ENCODE measurements around the gene EFCAB11. TPM values are rescaled to one million over a fixed set of nuclear protein-coding genes. Genes with fewer than 3 reads are reported as not detected.

Gene EFCAB11
- total and polyA plus RNA-seq, 9 of the 15 experiments (the other 6 are each of a cell fraction or from before 2014, with no cell fraction given) = 13.4 to 37.9 (median 17.4) TPM

GRCh38 chr14:89936654-89937185 is 17.8 kb downstream of the EFCAB11 start:
- Histone ChIP-seq H3K27me3 (ENCODE audit: control insufficient read depth in 2 of 2, insufficient read depth in 2 of 2, low read length in 2 of 2) (no peaks in the 10 kb centered on the region), H3K9me1 (ENCODE audit: control insufficient read depth, insufficient read depth, low read length) (no peaks in the 10 kb centered on the region), H3K9ac (ENCODE audit: insufficient read depth in 1 of 2, low read depth in 2 of 2, low read length in 2 of 2) (no peak overlapping the region), H3K27ac (ENCODE audit: extremely low read depth, low read depth, low read length) (no peak overlapping the region), H3K79me2 (ENCODE audit: control insufficient read depth, insufficient read depth, low read length) (no peaks in the 10 kb centered on the region), H3K4me3 (no peak overlapping the region), H2AFZ (ENCODE audit: low read depth, low read length) (no peak overlapping the region), H3K4me2 (ENCODE audit: insufficient read depth, low read length) (no peak overlapping the region), H3K36me3 (ENCODE audit: control insufficient read depth, insufficient read depth, low read length) (peaks cover 3% of the 10 kb centered on the region; the same call in 1 of the 3 replicates), H4K20me1 (replicated peaks; ENCODE audit: control insufficient read depth, insufficient read depth, low read length) (no peaks in the 10 kb centered on the region), H3K9me3 (replicated peaks; ENCODE audit: control insufficient read depth, insufficient read depth, low read depth, low read length) (no peaks in the 10 kb centered on the region), H3K4me1 (replicated peaks in 1 of 2; ENCODE audit: control insufficient read depth in 2 of 2, insufficient read depth in 2 of 2, low read length in 2 of 2) (no peaks in the 10 kb centered on the region)
- BruUV-seq (replicated peaks) = no TSS peak
- ATAC-seq (no peak), DNase-seq (ENCODE audit: extremely low read depth in 1 of 4, low spot score in 3 of 4) (no peak), FAIRE-seq (no peak)
- ChIA-PET CTCF (ENCODE audit: low intra/inter-chr PET ratio) (no interaction called here), POLR2A (interaction anchor here (0.7 to 0.8 kb wide), 2 partner anchors 257 to 393 kb away, joined by 3 read pairs; no protein-coding TSS in a partner anchor)
- intact Hi-C loops (cut with micrococcal nuclease) (loop anchor here (5.0 kb wide), 1 partner anchor 121 kb away; no protein-coding TSS in a partner anchor), in situ Hi-C loops (cut with MboI) (loop anchor here (25.0 kb wide), 1 partner anchor 301 kb away; no protein-coding TSS in a partner anchor)
- WGBS (ENCODE audit: insufficient coverage, low coverage, missing lambda C conversion rate) = 28% methylated on average over 3 of the region's 3 CpGs
- TF ChIP-seq CREBBP (IDR thresholded peaks at IDR 0.05; ENCODE audit: low read depth, low read length) (no peak), EP400 (IDR thresholded peaks at IDR 0.05) (no peak)

- Histone ChIP-seq H3K27me3 (ENCODE audit: control insufficient read depth in 2 of 2, insufficient read depth in 2 of 2, low read length in 2 of 2) (no peaks in the 10 kb centered on the region), H3K4me2 (ENCODE audit: insufficient read depth, low read length) (no peak overlapping the region), H2AFZ (ENCODE audit: low read depth, low read length) (no peak overlapping the region), H4K20me1 (replicated peaks; ENCODE audit: control insufficient read depth, insufficient read depth, low read length) (no peaks in the 10 kb centered on the region), H3K9me3 (replicated peaks; ENCODE audit: control insufficient read depth, insufficient read depth, low read depth, low read length) (no peaks in the 10 kb centered on the region), H3K36me3 (ENCODE audit: control insufficient read depth, insufficient read depth, low read length) (peaks cover 14% of the 10 kb centered on the region; the same call in 2 of the 3 replicates), H3K9ac (ENCODE audit: insufficient read depth in 1 of 2, low read depth in 2 of 2, low read length in 2 of 2) (no peak overlapping the region), H3K9me1 (ENCODE audit: control insufficient read depth, insufficient read depth, low read length) (no peaks in the 10 kb centered on the region), H3K27ac (ENCODE audit: extremely low read depth, low read depth, low read length) (no peak overlapping the region), H3K79me2 (ENCODE audit: control insufficient read depth, insufficient read depth, low read length) (no peaks in the 10 kb centered on the region), H3K4me3 (no peak overlapping the region), H3K4me1 (replicated peaks in 1 of 2; ENCODE audit: control insufficient read depth in 2 of 2, insufficient read depth in 2 of 2, low read length in 2 of 2) (no peaks in the 10 kb centered on the region)
- in situ Hi-C loops (cut with MboI) = loop anchor here (25.0 kb wide), 1 partner anchor 304 kb away; no protein-coding TSS in a partner anchor
- intact Hi-C loops (cut with micrococcal nuclease) = no loop called here
- DNase-seq (ENCODE audit: extremely low read depth in 1 of 4, low spot score in 3 of 4) (no peak), ATAC-seq (no peak), FAIRE-seq (no peak)
- 61% methylated on average over 6 of the region's 6 CpGs for WGBS (ENCODE audit: insufficient coverage, low coverage, missing lambda C conversion rate)
- ChIA-PET POLR2A (interaction anchor here (0.7 kb wide), 1 partner anchor 191 kb away, joined by 3 read pairs; no protein-coding TSS in a partner anchor), CTCF (ENCODE audit: low intra/inter-chr PET ratio) (no interaction called here)
- no TSS peak for BruUV-seq (replicated peaks)
- TF ChIP-seq ZNF12 (CRISPR knock-in tag; IDR thresholded peaks at IDR 0.05) (no peak), ARID3A (IDR thresholded peaks at IDR 0.05; ENCODE audit: borderline replicate concordance, low read depth, low read length) (no peak), U2AF2 (optimal IDR thresholded peaks at IDR 0.05; ENCODE audit: low read depth, low read length) (no peak), CHD1 (IDR thresholded peaks at IDR 0.05; ENCODE audit: low read length) (no peak), ZNF77 (CRISPR knock-in tag; IDR thresholded peaks at IDR 0.05) (no peak), MCM3 (IDR thresholded peaks at IDR 0.05) (no peak), HNRNPLL (IDR thresholded peaks at IDR 0.05; ENCODE audit: low read depth, low read length, poor library complexity, severe bottlenecking) (no peak), GATAD2B (IDR thresholded peaks at IDR 0.05; ENCODE audit: borderline replicate concordance) (no peak), ZNF408 (CRISPR knock-in tag; IDR thresholded peaks at IDR 0.05; ENCODE audit: low read depth) (no peak), DLX4 (CRISPR knock-in tag; IDR thresholded peaks at IDR 0.05) (no peak), ETS1 (conservative IDR thresholded peaks at IDR 0.05; ENCODE audit: control insufficient read depth, low read depth, low read length) (no peak)
These were observed 21.5 kb downstream of the EFCAB11 start for GRCh38 chr14:89933002-89933401.
